Urinary bladder (tissue), 4 donors: ENCODE data around the gene DCBLD2. TPM values are rescaled to one million over a fixed set of nuclear protein-coding genes. Genes with fewer than 3 reads are reported as not detected.
A peak's percentile ranks its signal among the peaks of the same experiment; 100 is the strongest.

Source experiments
- DNase-seq: peaks from one replicate; pipeline ENCODE4 v3.0.0-alpha.2; 2015; ENCODE audit errors: extremely low spot score
- H3K27ac ChIP-seq: one replicate; pipeline ENCODE4 v1.5.1; 2013; ENCODE audit warnings: low read depth, mild to moderate bottlenecking, moderate library complexity
- H3K36me3 ChIP-seq: one replicate; pipeline ENCODE4 v1.6.1; 2013; ENCODE audit warnings: mild to moderate bottlenecking, moderate library complexity; ENCODE audit not compliant: insufficient read depth
- H3K4me1 ChIP-seq: one replicate; pipeline ENCODE4 v1.6.1; 2013; ENCODE audit warnings: mild to moderate bottlenecking, moderate library complexity; ENCODE audit not compliant: insufficient read depth
- H3K4me3 ChIP-seq: one replicate; pipeline ENCODE4 v1.5.1; 2013; ENCODE audit warnings: low read depth, low read length
- WGBS: extraction: QIAGEN DNeasy Blood & Tissue Kit; methylation state at CpG from one replicate; pipeline ENCODE4 v1.1.7; 2013; 5-methylcytosine and 5-hydroxymethylcytosine counted together
- polyA plus RNA-seq: library from polyadenylated mRNA; stranded (reverse); fragments of 200-250 nt; gene quantifications from one replicate; pipeline ENCODE4 v1.2.3, GENCODE V29; 2013
- total RNA-seq: library from RNA; depleted of rRNA; stranded (reverse); fragments of >200 nt; gene quantifications from one replicate; pipeline ENCODE4 v1.2.3, GENCODE V29; 2014
- donor health status: healthy with polysubstance abuse.
- donor health status: healthy.

Gene DCBLD2
- total and polyA plus RNA-seq, 2 donors: 16.0 to 79.6 TPM

DNA sequence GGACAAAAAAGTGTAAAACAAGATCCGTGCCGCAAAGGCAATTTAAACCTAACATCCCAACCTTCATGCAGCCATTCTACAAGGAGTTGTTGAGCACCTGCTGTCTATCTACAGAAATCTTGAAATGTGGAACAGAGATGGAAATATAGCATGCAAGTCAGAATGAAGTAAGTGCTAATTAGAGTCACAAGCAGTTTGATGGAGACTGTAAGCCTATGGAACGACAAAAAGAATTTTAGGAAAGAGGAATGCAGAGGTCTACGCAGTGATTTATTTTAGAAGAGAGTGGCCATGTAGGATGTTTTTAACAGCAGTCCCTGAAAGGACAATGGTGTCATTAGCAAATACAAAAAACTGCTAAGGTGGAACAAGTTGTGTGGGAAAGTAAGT is 851 bp upstream of the DCBLD2 start:
- DNase-seq: no peak
- WGBS: 22% methylated on average over 4 of the region's 4 CpGs
- Histone ChIP-seq H3K4me3 (peak overlapping the region; percentile 85), H3K4me1 (no peaks in the 10 kb centered on the region), H3K27ac (no peak overlapping the region), H3K36me3 (no peaks in the 10 kb centered on the region)

DNA sequence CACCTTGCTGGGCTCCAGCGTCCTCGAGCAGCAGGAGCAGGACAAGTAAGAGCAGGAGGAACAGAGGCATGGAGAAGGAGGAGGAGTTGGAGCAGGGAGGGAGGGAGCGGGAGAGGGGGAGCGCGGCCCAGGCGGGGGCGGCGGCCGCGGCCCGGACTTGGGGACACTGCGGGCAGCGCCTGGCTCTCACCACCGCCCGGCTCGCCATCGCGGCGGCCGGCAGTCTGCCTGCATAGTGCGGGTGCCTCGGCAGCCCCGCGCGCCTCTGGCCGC is 440 bp downstream of the DCBLD2 start:
- Histone ChIP-seq H3K4me1 (no peaks in the 10 kb centered on the region), H3K27ac (peak overlapping the region; percentile 90), H3K36me3 (no peaks in the 10 kb centered on the region), H3K4me3 (peak overlapping the region; percentile 85)
- under 1% methylated on average over 26 of the region's 26 CpGs for WGBS
- DNase-seq: no peak

DNA sequence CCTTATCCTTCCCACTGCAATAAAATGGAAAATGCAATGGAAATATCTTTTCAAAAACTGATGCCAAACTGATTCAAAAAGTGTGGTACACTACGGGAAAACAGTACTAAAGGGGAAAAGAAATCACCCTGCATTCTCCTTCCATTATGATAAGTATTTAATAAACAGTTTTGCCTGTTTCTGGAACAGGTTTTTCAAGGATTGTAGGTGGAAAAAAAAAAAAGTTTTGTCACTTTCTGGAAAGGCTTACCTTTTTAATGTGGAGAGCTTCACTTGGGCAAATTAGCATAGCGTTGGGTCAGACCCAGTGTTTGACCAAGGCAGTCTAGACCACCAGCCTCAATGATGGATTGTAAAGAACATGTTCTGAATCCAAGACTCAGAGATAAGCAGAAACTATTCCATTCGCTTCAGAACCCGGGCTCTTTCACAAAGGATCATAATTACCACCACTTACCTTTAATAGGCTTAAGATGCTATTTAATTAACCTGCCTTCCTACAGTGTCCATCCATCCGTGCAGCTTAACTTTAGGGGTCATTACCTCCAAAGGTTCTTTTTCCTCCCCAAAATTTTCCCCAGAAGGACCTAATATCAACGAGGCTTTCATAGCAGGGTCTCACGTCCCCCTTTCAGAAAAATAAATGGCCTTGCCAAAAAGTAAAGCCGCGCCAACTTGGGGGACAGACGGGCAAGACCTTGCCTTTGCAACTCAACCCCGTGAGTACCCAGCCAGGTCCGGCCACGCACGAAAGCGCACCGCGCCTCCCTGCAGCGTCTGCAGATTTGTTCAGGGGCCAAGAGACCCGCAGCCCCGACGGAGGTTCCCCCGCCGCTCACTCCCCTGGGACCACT is 1.0 kb downstream of the DCBLD2 start:
- H3K36me3 ChIP-seq: no peaks in the 10 kb centered on the region
- H3K4me1 ChIP-seq: no peaks in the 10 kb centered on the region
- no peak overlapping the region for H3K27ac ChIP-seq
- DNase-seq: no peak
- peak overlapping the region; percentile 85 for H3K4me3 ChIP-seq
- WGBS: 5% methylated on average over 23 of the region's 23 CpGs

DNA sequence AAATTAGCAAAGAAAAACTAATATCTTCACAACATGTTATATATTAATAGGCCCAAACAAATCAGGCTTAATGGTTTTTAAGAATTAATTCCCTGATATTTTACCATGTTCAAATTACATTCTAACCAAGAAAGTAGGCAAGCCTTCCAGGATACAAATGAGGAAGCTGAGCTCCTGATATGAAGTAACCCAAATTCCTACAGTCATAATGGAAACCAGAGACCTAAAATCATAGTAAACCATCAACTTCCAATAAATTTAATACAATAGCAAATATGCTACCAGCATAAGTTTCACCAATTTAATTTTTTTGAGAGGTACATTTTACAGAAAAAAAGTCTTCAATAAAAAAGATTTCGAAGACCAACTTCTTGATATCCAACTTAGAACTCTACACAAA is 3.8 kb downstream of the DCBLD2 start:
- WGBS: 40% methylated on average over 1 of the region's 1 CpG

DNA sequence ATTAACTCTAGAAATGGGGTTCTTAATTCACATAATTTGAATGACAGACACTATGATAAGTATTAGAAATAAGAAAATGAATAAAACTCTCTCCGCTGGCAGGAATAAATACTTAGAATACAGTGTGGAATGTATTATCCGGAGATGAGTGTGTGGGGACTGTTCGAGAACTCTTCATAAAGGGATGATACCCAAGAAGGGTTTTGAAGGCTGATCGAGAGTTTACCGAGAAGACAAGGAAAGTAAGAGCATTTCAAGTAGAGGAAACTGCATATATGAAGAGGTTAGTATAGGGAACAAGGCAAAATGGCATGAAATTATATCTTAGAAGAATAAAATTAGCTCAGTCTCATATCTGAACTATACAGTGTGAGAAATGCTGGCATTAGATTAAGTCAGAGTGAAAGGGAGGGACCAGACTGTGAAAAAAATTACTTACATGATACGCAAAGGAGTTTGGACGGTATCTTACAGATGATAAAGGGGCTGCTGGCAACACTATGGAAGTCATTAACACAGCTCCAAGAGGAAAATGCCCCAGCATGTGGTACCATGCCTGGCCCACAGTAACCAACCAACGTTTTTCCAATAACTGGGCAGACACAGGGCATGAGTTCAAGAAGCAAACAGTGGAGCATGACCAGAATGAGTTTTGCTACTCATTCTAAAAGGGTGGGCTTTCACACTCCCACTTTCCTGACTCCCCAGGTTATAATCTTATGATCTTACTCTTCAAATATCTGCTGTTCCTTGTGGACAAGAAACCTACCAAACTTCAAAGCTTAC is 6.5 kb downstream of the DCBLD2 start:
- no peak for DNase-seq
- WGBS: 91% methylated on average over 8 of the region's 8 CpGs
- Histone ChIP-seq H3K4me3 (no peak overlapping the region), H3K4me1 (no peaks in the 10 kb centered on the region), H3K27ac (no peak overlapping the region), H3K36me3 (no peaks in the 10 kb centered on the region)

More for the DNA sequence above, 3.8 kb downstream of the DCBLD2 start:
- H3K4me1 ChIP-seq: no peaks in the 10 kb centered on the region
- H3K36me3 ChIP-seq: no peaks in the 10 kb centered on the region
- H3K27ac ChIP-seq: no peak overlapping the region
- no peak for DNase-seq
- H3K4me3 ChIP-seq: no peak overlapping the region

DNA sequence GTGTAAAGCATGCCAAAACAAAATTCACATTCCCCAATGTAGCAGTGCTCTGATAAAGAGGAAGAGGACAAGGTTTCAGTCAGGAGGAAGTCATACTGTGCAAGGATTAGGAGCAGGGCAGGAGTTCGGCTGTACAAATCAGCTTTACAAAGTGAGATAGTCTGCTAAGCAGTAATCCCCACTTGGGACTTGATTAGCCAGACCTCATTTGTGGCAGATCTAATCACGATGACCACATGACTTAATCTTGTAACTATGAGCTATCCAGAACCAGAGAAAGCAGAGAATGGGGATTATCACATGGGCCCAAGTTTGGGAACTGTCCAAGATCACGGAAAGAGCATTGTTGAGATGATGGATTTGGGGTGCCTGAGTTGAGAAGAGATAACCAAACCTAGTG is 7.8 kb downstream of the DCBLD2 start:
- Histone ChIP-seq H3K4me1 (no peaks in the 10 kb centered on the region), H3K36me3 (no peaks in the 10 kb centered on the region), H3K27ac (no peak overlapping the region), H3K4me3 (no peak overlapping the region)
- 38% methylated on average over 3 of the region's 3 CpGs for WGBS
- DNase-seq: no peak

DNA sequence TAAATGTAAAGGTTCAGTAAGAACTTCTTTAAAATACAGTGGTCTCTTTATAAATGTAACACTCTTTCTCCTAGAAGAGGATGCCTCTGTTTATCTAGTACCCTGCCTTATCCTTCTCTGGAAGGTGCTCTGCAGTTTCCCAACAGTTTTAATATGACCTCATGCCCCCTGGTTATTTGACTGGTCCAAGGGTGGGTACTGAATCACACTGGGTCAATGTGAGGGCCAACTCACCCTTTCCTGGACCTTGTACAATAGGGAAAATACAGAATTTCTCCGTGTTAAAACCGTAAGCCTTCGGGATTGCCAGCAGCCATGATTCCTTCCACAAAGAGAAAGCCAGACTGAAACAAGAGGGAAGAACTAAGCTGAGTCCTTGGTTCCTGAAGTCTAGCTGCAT is 9.2 kb downstream of the DCBLD2 start:
- no peaks in the 10 kb centered on the region for H3K36me3 ChIP-seq
- H3K4me3 ChIP-seq: no peak overlapping the region
- WGBS: 89% methylated on average over 3 of the region's 3 CpGs
- no peaks in the 10 kb centered on the region for H3K4me1 ChIP-seq
- no peak for DNase-seq
- no peak overlapping the region for H3K27ac ChIP-seq

DNA sequence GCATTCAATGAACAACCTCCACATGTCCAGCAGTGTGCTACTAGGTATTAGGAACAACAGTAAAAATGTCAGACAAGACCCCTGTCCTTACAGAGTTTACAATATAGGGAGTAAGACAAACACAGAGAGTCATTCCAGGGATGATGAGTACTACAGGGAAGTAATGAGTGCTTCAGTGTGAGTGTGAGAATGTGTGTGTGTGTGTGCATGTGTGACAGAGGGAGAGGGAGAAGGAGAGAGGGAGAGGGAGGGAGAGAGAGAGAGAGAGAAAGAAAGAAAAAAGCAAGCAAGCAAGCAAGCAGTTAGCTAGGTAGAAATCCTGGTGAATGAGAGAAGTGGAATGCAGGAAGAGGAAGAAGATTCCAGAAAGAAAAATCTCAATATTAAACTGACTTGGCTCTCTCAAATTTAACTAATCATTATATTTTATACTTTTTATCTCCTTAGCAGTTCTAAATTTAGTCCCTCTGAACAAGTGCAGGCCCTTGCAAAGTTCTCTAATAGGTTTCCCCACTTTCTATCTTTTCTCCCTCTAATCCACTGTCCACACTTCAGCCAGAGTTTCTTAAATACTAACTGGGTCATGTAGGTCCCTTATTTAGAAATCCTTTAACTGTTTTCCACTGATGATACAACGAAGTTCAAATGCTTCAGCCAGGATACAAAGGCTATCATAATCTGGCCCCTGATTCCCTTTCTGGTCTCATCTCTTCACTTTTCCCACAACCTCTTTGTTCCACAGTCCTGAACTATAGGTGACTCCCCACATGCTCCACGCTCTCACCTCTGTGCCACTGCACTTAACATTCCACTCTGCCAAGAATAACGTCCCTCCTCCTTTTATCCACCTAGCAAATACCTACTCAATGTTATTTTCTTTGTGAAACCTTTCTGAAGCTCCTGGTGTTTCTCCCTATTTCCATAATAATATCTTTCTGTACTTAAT is 10.3 kb downstream of the DCBLD2 start:
- H3K27ac ChIP-seq: no peak overlapping the region
- 54% methylated on average over 3 of the region's 3 CpGs for WGBS

DNA sequence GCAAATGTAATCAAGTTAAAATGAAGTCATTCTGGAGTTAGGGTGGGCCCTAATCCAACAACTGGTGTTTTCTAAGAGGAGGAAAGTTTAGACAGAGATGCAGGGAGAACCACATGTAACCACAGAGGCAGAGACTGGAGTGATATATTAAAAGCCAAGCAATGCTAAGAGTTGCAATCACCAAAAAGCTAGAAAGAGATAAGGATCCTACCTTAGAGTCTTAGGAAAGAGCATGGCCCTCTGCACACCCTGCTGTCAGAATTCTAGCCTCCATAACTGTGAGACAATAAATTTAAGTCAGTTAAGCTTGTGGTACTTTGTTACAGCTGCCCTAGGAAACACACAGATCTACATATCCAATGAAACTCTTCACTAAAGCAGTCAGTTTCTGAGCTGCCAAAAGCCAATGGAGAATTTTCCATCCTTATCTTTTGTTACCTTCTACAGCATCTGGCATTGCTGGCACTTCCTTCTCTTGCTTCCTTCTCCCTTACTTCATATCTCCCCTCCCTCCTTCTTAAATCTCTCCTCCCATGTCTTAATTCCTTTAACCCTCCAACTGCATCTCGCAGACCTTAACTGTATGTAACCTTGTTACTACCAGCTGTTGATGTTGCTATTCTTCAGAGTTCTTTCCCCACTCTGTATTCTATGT is 11.2 kb downstream of the DCBLD2 start:
- Histone ChIP-seq H3K4me3 (no peak overlapping the region), H3K36me3 (no peaks in the 10 kb centered on the region), H3K4me1 (no peaks in the 10 kb centered on the region), H3K27ac (no peak overlapping the region)
- 59% methylated on average over 1 of the region's 1 CpG for WGBS
- no peak for DNase-seq

More for the DNA sequence above, 10.3 kb downstream of the DCBLD2 start:
- H3K36me3 ChIP-seq: no peaks in the 10 kb centered on the region
- H3K4me1 ChIP-seq: no peaks in the 10 kb centered on the region
- H3K4me3 ChIP-seq: no peak overlapping the region
- no peak for DNase-seq

DNA sequence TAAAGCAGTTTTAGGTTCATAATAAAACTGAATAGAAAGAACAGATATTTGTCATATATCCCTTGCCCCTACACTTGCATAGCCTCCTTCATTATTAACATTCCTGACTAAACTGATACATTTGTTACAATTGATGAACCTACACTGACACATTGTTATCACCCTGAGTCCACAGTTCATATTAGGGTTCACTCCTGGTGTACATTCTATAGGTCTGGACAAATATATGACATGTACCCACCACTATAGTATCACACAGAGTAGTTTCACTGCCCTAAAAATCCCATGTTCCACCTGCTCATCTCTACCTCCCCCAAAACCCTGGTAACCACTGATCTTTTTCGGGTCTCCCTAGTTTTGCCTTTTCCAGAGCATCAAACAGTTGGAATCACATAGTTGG is 13.8 kb downstream of the DCBLD2 start:
- WGBS: 96% methylated on average over 1 of the region's 1 CpG
- no peak for DNase-seq
- Histone ChIP-seq H3K36me3 (no peaks in the 10 kb centered on the region), H3K4me1 (no peaks in the 10 kb centered on the region), H3K27ac (no peak overlapping the region), H3K4me3 (no peak overlapping the region)

DNA sequence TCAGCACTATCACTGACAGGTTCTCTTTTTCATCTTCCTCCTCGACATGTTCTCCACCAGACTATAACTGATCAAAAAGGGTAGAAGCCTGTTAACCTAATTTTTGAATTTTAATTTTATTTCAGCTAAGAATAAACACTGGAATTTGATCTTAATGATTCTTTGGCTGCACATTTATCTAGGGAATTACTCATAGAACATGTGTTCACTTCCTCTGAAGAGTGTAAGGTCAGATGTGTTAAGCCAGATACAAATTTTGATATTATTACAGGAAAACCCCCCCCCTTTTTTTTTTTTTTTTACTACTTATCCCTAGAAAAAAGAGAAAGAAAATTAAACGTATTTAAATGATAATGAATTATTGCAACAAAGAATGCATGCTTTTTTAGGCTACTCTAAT is 15.0 kb downstream of the DCBLD2 start:
- no peak overlapping the region for H3K27ac ChIP-seq
- WGBS: 56% methylated on average over 2 of the region's 2 CpGs
- no peaks in the 10 kb centered on the region for H3K4me1 ChIP-seq
- H3K4me3 ChIP-seq: no peak overlapping the region
- no peaks in the 10 kb centered on the region for H3K36me3 ChIP-seq
- no peak for DNase-seq

DNA sequence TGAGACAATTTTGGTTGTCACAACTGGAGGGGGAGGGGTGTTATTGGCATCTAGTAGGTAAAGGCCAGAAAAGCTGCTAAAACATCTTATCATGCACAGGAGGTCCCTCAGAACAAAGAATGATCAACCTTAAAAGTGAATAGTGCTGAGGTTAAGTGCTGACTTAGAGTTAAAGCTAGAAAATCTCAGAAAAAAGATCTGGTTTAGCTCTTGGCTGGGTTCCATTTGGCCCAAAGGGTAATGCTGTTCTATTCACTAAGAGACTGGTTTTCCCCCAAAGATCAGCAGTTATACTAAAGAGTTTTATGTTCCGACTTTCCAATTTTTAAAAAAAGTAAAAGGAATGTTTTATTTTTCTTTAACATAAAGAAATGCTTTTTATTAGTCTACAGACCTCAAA is 15.6 kb downstream of the DCBLD2 start:
- no peak overlapping the region for H3K4me3 ChIP-seq
- no peak for DNase-seq
- H3K4me1 ChIP-seq: no peaks in the 10 kb centered on the region
- 56% methylated on average over 1 of the region's 1 CpG for WGBS
- no peaks in the 10 kb centered on the region for H3K36me3 ChIP-seq
- no peak overlapping the region for H3K27ac ChIP-seq

DNA sequence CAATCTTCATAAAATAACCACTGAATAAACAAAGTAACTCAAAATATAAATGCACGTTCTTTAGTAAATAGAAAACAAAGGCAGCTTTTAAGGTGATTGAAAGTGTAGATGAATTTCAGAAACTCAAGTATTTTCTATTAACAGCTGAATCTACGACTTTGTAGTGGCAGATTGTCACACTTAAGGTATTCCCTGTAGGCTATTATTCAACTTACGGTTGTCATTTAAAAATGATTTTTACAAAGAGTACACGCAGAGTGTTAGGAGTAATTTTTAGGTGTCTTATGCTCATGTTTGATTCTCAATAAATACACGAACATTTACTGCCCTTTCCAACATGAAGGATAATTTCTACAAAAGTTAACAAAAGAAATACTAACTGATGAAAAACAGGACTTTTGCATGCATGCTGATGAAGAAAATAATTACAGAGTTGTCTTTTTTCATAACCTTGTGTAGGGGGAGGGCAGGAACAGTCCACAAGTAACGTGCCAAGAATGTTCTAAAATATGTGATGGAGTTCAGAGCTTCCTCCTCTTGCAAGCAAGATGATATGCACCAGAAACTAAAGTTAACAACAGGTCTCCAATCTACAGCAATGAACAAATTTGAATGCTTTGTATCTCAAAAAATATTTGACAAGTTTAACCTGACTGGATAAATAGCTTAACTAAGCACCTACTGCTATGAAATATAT is 16.7 kb downstream of the DCBLD2 start:
- no peak overlapping the region for H3K27ac ChIP-seq
- no peak for DNase-seq
- no peak overlapping the region for H3K4me3 ChIP-seq
- WGBS: 34% methylated on average over 6 of the region's 6 CpGs
- H3K36me3 ChIP-seq: no peaks in the 10 kb centered on the region
- H3K4me1 ChIP-seq: no peaks in the 10 kb centered on the region
